GM18861 (cell line): ENCODE data around the gene ODF2.

ENCODE experiments used
- ATAC-seq: cut with Tn5 transposase; IDR thresholded peaks from one replicate; pipeline ENCODE4 v1.9.1; 2021; ENCODE audit not compliant: unreplicated experiment

The ODF2 gene

GRCh38 chr9:128523199-128523925 is 67.6 kb downstream of the ODF2 start:
- ATAC-seq: no peak

GRCh38 chr9:128526720-128527119 is 70.9 kb downstream of the ODF2 start:
- no peak for ATAC-seq

GRCh38 chr9:128528445-128529160 is 72.8 kb downstream of the ODF2 start:
- no peak for ATAC-seq

- no peak for ATAC-seq
Measured at GRCh38 chr9:128529191-128529590, 73.4 kb downstream of the ODF2 start.

DNA sequence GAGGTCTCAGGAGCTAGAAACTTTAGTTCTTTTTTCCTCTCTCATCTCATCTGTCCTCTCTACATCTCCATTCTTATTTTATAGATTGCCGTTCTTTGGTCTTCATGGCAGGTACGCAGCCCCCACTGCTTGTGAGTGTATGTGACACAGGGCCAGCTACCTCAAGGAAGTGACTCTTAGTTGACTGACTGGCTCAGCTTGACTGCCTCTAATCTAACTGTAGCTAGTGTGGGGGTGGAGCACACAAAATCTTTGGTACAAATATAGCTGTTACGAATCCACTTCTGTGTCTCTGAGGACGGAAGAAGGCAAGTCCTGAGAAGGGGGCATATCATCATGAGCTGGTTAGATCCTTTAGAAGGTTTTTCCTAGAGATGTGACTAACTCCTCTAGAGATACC is 76.8 kb downstream of the ODF2 start:
- ATAC-seq: no peak

GRCh38 chr9:128540634-128541360 is 85.0 kb downstream of the ODF2 start:
- ATAC-seq: no peak

GRCh38 chr9:128546504-128546903 is 90.7 kb downstream of the ODF2 start:
- ATAC-seq: no peak

DNA sequence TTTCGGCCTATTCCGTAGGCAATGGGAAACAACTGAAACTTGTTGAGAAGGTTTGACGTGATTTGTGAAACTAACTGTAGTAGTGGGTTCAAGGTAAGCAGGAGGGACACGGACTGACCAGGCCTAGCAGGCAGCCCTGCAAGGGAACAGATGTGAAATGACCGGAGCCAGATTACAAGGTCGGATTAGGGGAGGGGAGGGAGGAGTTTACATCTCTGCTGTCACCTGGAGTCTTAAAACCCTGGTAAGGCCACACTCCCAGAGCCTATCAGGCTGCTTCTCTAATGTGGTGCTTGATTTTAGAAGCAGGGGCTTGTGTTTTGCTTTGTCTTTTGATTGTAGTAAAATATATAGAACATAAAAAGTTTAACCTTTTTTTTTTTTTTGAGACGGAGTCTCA is 93.1 kb downstream of the ODF2 start:
- no peak for ATAC-seq

GRCh38 chr9:128550226-128550625 is 94.4 kb downstream of the ODF2 start:
- no peak for ATAC-seq
